H1 (cell line): ENCODE results near the gene PSME2. TPM values are rescaled to one million over a fixed set of nuclear protein-coding genes. Genes with fewer than 3 reads are reported as not detected.

Experiments
- CTCF ChIA-PET: fragments of 300-600 bp; sonication (Branson Sonifier 250); formaldehyde crosslinking; loops from one replicate; lab custom pipeline; 2021; ENCODE audit not compliant: partially characterized antibody; lab: Charles Lee
- POLR2A ChIA-PET: fragments of 300-600 bp; sonication (Branson Sonifier 250); formaldehyde crosslinking; loops from one replicate; lab custom pipeline; 2021; ENCODE audit warnings: inconsistent platforms; ENCODE audit not compliant: partially characterized antibody; lab: Charles Lee
- DNase-seq, 2 experiments: peaks; one replicate each; pipeline versions ENCODE4 v3.0.0 to v3.0.0-alpha.2; 2010 to 2022; ENCODE audit warnings: low spot score in 2 of 2, low read depth in 1 of 2, mixed read lengths in 1 of 2
- FAIRE-seq: peaks from 2 replicates; lab custom pipeline; 2011; peaks lifted over from hg19 to GRCh38; lab: Jason Lieb, UNC
- H2AFZ ChIP-seq: 2 replicates; pipeline ENCODE4 v1.8.1; 2012; ENCODE audit warnings: low read length, inconsistent platforms
- H2AK5ac ChIP-seq: 2 replicates; pipeline ENCODE4 v1.6.1; 2013; ENCODE audit warnings: low read depth, low read length
- H2BK120ac ChIP-seq: replicated peaks from 2 replicates; pipeline ENCODE3; 2013; ENCODE audit warnings: low read depth, low read length, inconsistent platforms
- H2BK12ac ChIP-seq: 2 replicates; pipeline ENCODE4 v1.6.1; 2013; ENCODE audit warnings: low read depth, low read length
- H2BK15ac ChIP-seq: 2 replicates; pipeline ENCODE4 v1.6.1; 2013; ENCODE audit warnings: low read length
- H2BK20ac ChIP-seq: 2 replicates; pipeline ENCODE4 v1.6.1; 2013; ENCODE audit warnings: low read length
- H2BK5ac ChIP-seq: 2 replicates; pipeline ENCODE4 v1.6.1; 2013; ENCODE audit warnings: low read depth, low read length
- H3K14ac ChIP-seq: 2 replicates; pipeline ENCODE4 v1.6.1; 2013; ENCODE audit warnings: inconsistent platforms; ENCODE audit not compliant: insufficient read length
- H3K18ac ChIP-seq: 2 replicates; pipeline ENCODE4 v1.6.1; 2013; ENCODE audit warnings: low read length; ENCODE audit errors: extremely low read depth
- H3K23ac ChIP-seq: 2 replicates; pipeline ENCODE4 v1.6.1; 2013; ENCODE audit warnings: inconsistent platforms; ENCODE audit not compliant: insufficient read length
- H3K23me2 ChIP-seq: 2 replicates; pipeline ENCODE4 v1.6.1; 2013; ENCODE audit warnings: low read depth, low read length
- H3K27ac ChIP-seq: 2 replicates; pipeline ENCODE4 v1.6.1; 2011; ENCODE audit warnings: low read depth, low read length, inconsistent platforms
- H3K27me3 ChIP-seq, 4 experiments: replicated peaks in 1 of 4; 1 replicate in 1 of 4; 2 replicates in 3 of 4; pipeline versions ENCODE4 v1.6.1 to v1.8.1; 2011 to 2013; ENCODE audit warnings: low read length in 3 of 4, mild to moderate bottlenecking in 3 of 4, inconsistent platforms in 2 of 4, mixed read lengths in 2 of 4, moderate library complexity in 1 of 4; ENCODE audit not compliant: control insufficient read depth in 3 of 4, insufficient read depth in 3 of 4; ENCODE audit errors: extremely low read depth in 1 of 4
- H3K36me3 ChIP-seq, 4 experiments: 2 replicates each; pipeline versions ENCODE4 v1.6.1 to v1.8.1; 2011 to 2013; ENCODE audit warnings: mild to moderate bottlenecking in 4 of 4, low read length in 3 of 4, moderate library complexity in 2 of 4, control low read depth in 1 of 4, inconsistent platforms in 1 of 4; ENCODE audit not compliant: insufficient read depth in 4 of 4, control insufficient read depth in 2 of 4
- H3K4ac ChIP-seq: replicated peaks from 2 replicates; pipeline ENCODE3; 2013; ENCODE audit warnings: low read length, low read depth, mixed read lengths, inconsistent platforms; ENCODE audit not compliant: insufficient read length
- H3K4me1 ChIP-seq, 4 experiments: replicated peaks in 1 of 4; 1 replicate in 1 of 4; 2 replicates in 3 of 4; pipeline versions ENCODE4 v1.6.1 to v1.8.1; 2011 to 2013; ENCODE audit warnings: low read length in 3 of 4, inconsistent platforms in 2 of 4, mixed read lengths in 1 of 4; ENCODE audit not compliant: insufficient read depth in 4 of 4, control insufficient read depth in 3 of 4
- H3K4me2 ChIP-seq, 2 experiments: 2 replicates each; pipeline versions ENCODE4 v1.6.1 to v1.8.1; 2011 to 2013; ENCODE audit warnings: low read depth in 2 of 2, low read length in 2 of 2, control low read depth in 1 of 2, inconsistent platforms in 1 of 2, mild to moderate bottlenecking in 1 of 2; ENCODE audit not compliant: insufficient read depth in 1 of 2
- H3K4me3 ChIP-seq, 4 experiments: fragments of 200-600, 300-600 bp in 1 of 4; sonication (generic), shearing (Covaris generic), sonication (Bioruptor Twin) in 1 of 4; 2 replicates each; pipeline versions ENCODE4 v1.5.1 to v1.8.1; 2011 to 2016; ENCODE audit warnings: low read length in 4 of 4, low read depth in 3 of 4, control low read depth in 2 of 4, inconsistent platforms in 2 of 4, mild to moderate bottlenecking in 2 of 4, mixed read lengths in 1 of 4, moderate library complexity in 1 of 4; ENCODE audit not compliant: insufficient read depth in 2 of 4; ENCODE audit errors: extremely low read depth in 1 of 4
- H3K56ac ChIP-seq: replicated peaks from 2 replicates; pipeline ENCODE3; 2013; ENCODE audit warnings: low read depth, mild to moderate bottlenecking, mixed read lengths, low read length, inconsistent platforms; ENCODE audit not compliant: insufficient read length
- H3K79me1 ChIP-seq: 2 replicates; pipeline ENCODE4 v1.6.1; 2013; ENCODE audit warnings: low read depth, low read length, control low read depth
- H3K79me2 ChIP-seq, 2 experiments: 2 replicates each; pipeline versions ENCODE4 v1.6.1 to v1.8.1; 2012 to 2013; ENCODE audit warnings: low read length in 2 of 2, mild to moderate bottlenecking in 2 of 2, inconsistent platforms in 1 of 2; ENCODE audit not compliant: insufficient read depth in 2 of 2, control insufficient read depth in 1 of 2
- H3K9ac ChIP-seq, 4 experiments: replicated peaks in 1 of 4; 1 replicate in 1 of 4; 2 replicates in 3 of 4; pipeline versions ENCODE4 v1.6.1 to v1.8.1; 2011 to 2013; ENCODE audit warnings: low read depth in 3 of 4, low read length in 3 of 4, control low read depth in 2 of 4, mild to moderate bottlenecking in 2 of 4, moderate library complexity in 2 of 4, inconsistent platforms in 1 of 4; ENCODE audit errors: extremely low read depth in 1 of 4
- H3K9me3 ChIP-seq, 2 experiments: 2 replicates each; pipeline versions ENCODE4 v1.6.1 to v1.8.1; 2012 to 2013; ENCODE audit warnings: mild to moderate bottlenecking in 2 of 2, moderate library complexity in 2 of 2, control low read depth in 1 of 2, inconsistent platforms in 1 of 2, low read depth in 1 of 2, low read length in 1 of 2, mixed read lengths in 1 of 2; ENCODE audit not compliant: insufficient read depth in 2 of 2
- H4K20me1 ChIP-seq, 2 experiments: replicated peaks in 1 of 2; 2 replicates each; pipeline versions ENCODE3 to v1.8.1; 2011 to 2013; ENCODE audit warnings: inconsistent platforms in 2 of 2, low read length in 2 of 2, mild to moderate bottlenecking in 1 of 2; ENCODE audit not compliant: insufficient read depth in 2 of 2, control insufficient read depth in 1 of 2
- H4K5ac ChIP-seq: 2 replicates; pipeline ENCODE4 v1.6.1; 2013; ENCODE audit warnings: low read length, low read depth, mixed read lengths, inconsistent platforms; ENCODE audit not compliant: insufficient read length
- H4K8ac ChIP-seq: 2 replicates; pipeline ENCODE4 v1.8.0; 2013; ENCODE audit warnings: mild to moderate bottlenecking, moderate library complexity, low read length, inconsistent platforms; ENCODE audit not compliant: insufficient read depth; ENCODE audit errors: extremely low read depth
- H4K91ac ChIP-seq: replicated peaks from 2 replicates; pipeline ENCODE3; 2013; ENCODE audit warnings: low read length, mixed read lengths, inconsistent platforms; ENCODE audit not compliant: insufficient read length
- BACH1 ChIP-seq: IDR thresholded peaks from 2 replicates; pipeline ENCODE4 v1.6.1; 2012; ENCODE audit warnings: low read length, improper control_type of control experiment
- CHD1 ChIP-seq: IDR thresholded peaks from 2 replicates; pipeline ENCODE4 v1.6.1; 2012; ENCODE audit warnings: low read depth, low read length, improper control_type of control experiment
- EP300 ChIP-seq, 2 experiments: IDR thresholded peaks; 1 replicate in 1 of 2; 2 replicates in 1 of 2; pipeline ENCODE4 v1.6.1; 2011 to 2012; ENCODE audit warnings: low read depth in 2 of 2, low read length in 2 of 2, mild to moderate bottlenecking in 2 of 2, borderline replicate concordance in 1 of 2, inconsistent platforms in 1 of 2, moderate library complexity in 1 of 2
- EZH2 ChIP-seq: fragments of 200-600 bp; sonication (generic); IDR thresholded peaks from 2 replicates; pipeline ENCODE4 v1.7.1; 2012; ENCODE audit warnings: low read depth, mild to moderate bottlenecking, moderate library complexity, low read length, inconsistent platforms; ENCODE audit not compliant: severe bottlenecking
- FOSL1 ChIP-seq: IDR thresholded peaks from 2 replicates; pipeline ENCODE4 v1.6.1; 2011; ENCODE audit warnings: mild to moderate bottlenecking, low read depth, low read length, moderate library complexity; ENCODE audit not compliant: insufficient read depth
- KDM1A ChIP-seq: fragments of 200-600, 300-600 bp; sonication (generic); IDR thresholded peaks from 2 replicates; pipeline ENCODE4 v1.7.1; 2016; ENCODE audit warnings: mild to moderate bottlenecking, low read length, borderline replicate concordance
- POLR2A ChIP-seq, 2 experiments: IDR thresholded peaks; 1 replicate in 1 of 2; 2 replicates in 1 of 2; pipeline ENCODE4 v1.6.1; 2011; ENCODE audit warnings: low read depth in 2 of 2, low read length in 2 of 2, mild to moderate bottlenecking in 2 of 2; ENCODE audit errors: control extremely low read depth in 1 of 2
- POLR2AphosphoS5 ChIP-seq: IDR thresholded peaks from 2 replicates; pipeline ENCODE4 v1.6.1; 2011; ENCODE audit warnings: low read depth, low read length
- RNF2 ChIP-seq: fragments of 200-900, 300-1000 bp; sonication (generic); IDR thresholded peaks from 2 replicates; pipeline ENCODE4 v1.7.1; 2016; ENCODE audit warnings: borderline replicate concordance, low read depth, mild to moderate bottlenecking, antibody characterized with exemption, low read length; ENCODE audit not compliant: poor library complexity, severe bottlenecking; ENCODE audit errors: missing control alignments
- SIN3A ChIP-seq, 2 experiments: IDR thresholded peaks in 1 of 2; conservative IDR thresholded peaks in 1 of 2; 2 replicates each; pipeline ENCODE4 v1.6.1; 2011 to 2012; ENCODE audit warnings: low read length in 2 of 2, improper control_type of control experiment in 1 of 2, low read depth in 1 of 2, mild to moderate bottlenecking in 1 of 2
- TAF7 ChIP-seq: optimal IDR thresholded peaks from 2 replicates; pipeline ENCODE3; 2011; ENCODE audit warnings: low read depth, mild to moderate bottlenecking, inconsistent platforms, low read length, moderate library complexity, borderline replicate concordance
- TBP ChIP-seq: IDR thresholded peaks from 2 replicates; pipeline ENCODE4 v1.6.1; 2011; ENCODE audit warnings: low read depth, low read length, improper control_type of control experiment
- YY1 ChIP-seq: IDR thresholded peaks from 2 replicates; pipeline ENCODE4 v1.6.1; 2011; ENCODE audit warnings: low read depth, mild to moderate bottlenecking, low read length
- WGBS, 2 experiments: shearing (Covaris generic) in 1 of 2; methylation state at CpG; one replicate each; pipeline versions ENCODE4 v1.1.6 to v1.1.7; 2013 to 2015; ENCODE audit warnings: low lambda C conversion rate in 2 of 2, mixed read lengths in 2 of 2, inconsistent platforms in 1 of 2, low coverage in 1 of 2, missing lambda C conversion rate in 1 of 2; ENCODE audit not compliant: insufficient replicate concordance in 2 of 2, insufficient coverage in 1 of 2, insufficient read length in 1 of 2; ENCODE audit errors: extremely low coverage in 1 of 2, missing lambda C conversion rate in 1 of 2; 5-methylcytosine and 5-hydroxymethylcytosine counted together
- polyA plus RNA-seq, 7 experiments: library from polyadenylated mRNA; depleted of rRNA in 3 of 7; stranded (reverse) in 5 of 7; unstranded in 2 of 7; fragments of >200 nt in 5 of 7; fragments of 200-250 nt in 2 of 7; gene quantifications; 1 replicate in 5 of 7; 2 replicates in 1 of 7; 4 replicates in 1 of 7; pipeline versions ENCODE4 v1.2.1 to v1.2.3, GENCODE V29; 2011 to 2013; ENCODE audit warnings: missing spikeins in 2 of 7, mixed read lengths in 2 of 7
- total RNA-seq: library from RNA; stranded (reverse); fragmentation: NEBNext Ultra II Directional; extraction: Animal tissue kit (Norgen Biotek cat#: 25700); gene quantifications from 2 replicates; pipeline ENCODE4 v1.2.1, GENCODE V29; 2021

The PSME2 gene
- total and polyA plus RNA-seq, 2 of the 8 experiments (the other 6 are each of a cell fraction or from before 2014, with no cell fraction given), result 71.8 to 111 TPM

- Histone ChIP-seq H3K23ac (no peak overlapping the region), H3K9me3 (no peaks in the 10 kb centered on the region), H2BK12ac (no peak overlapping the region), H2BK5ac (no peak overlapping the region), H3K4me2 (no peak overlapping the region), H4K8ac (no peak overlapping the region), H3K56ac (no peak overlapping the region), H3K14ac (no peak overlapping the region), H2AK5ac (no peak overlapping the region), H2BK20ac (no peak overlapping the region), H3K27me3 (no peaks in the 10 kb centered on the region), H3K23me2 (0 out of 2 replicates have a peak, but pooled peaks cover 2% of the 10 kb centered on the region), H2AFZ (no peak overlapping the region), H3K4me3 (no peak overlapping the region), H3K9ac (no peak overlapping the region), H3K79me1 (no peaks in the 10 kb centered on the region), H3K4me1 (peaks cover 0 to 8% (median 2%) of the 10 kb centered on the region in 4 experiments; a peak in 3 of 7 replicates), H3K18ac (no peak overlapping the region), H3K36me3 (peaks cover 0 to 18% (median 5%) of the 10 kb centered on the region in 4 experiments; a peak in 6 of 8 replicates), H3K4ac (no peak overlapping the region), H3K79me2 (no peaks in the 10 kb centered on the region), H4K91ac (no peak overlapping the region), H4K20me1 (peaks cover 0 to 9% of the 10 kb centered on the region in 2 experiments), H2BK15ac (no peak overlapping the region), H4K5ac (no peak overlapping the region), H3K27ac (no peak overlapping the region), H2BK120ac (no peak overlapping the region)
- CTCF ChIA-PET, result interaction anchor here (0.7 to 1.2 kb wide), 2 partner anchors 57 to 132 kb away, joined by 3 read pairs; no protein-coding TSS in a partner anchor
- POLR2A ChIA-PET, result interaction anchor here (0.7 to 7.6 kb wide), 5 partner anchors 15 to 23 kb away, joined by 3 to 93 read pairs (median 5); partner anchors contain the start of genes PSME2 and RNF31
- WGBS, 2 experiments, result 96% methylated on average over 4 of the region's 5 CpGs; no CpG with 5 or more reads in 1 of the 2 experiments
- FAIRE-seq, result no peak
- DNase-seq, result no peak
- no peak for TF ChIP-seq SIN3A (conservative IDR thresholded peaks at IDR 0.05 in 1 of 2, IDR thresholded peaks at IDR 0.05 in 1 of 2; ENCODE audit: low read depth in 1 of 2, low read length in 2 of 2)
- TF ChIP-seq EP300 (IDR thresholded peaks at IDR 0.05; ENCODE audit: borderline replicate concordance in 1 of 2, low read depth in 2 of 2, low read length in 2 of 2), result no peak
- no peak for TF ChIP-seq KDM1A
- TF ChIP-seq TAF7, result no peak
- no peak for TF ChIP-seq POLR2A (IDR thresholded peaks at IDR 0.05; ENCODE audit: control extremely low read depth in 1 of 2, low read depth in 2 of 2, low read length in 2 of 2)
- TF ChIP-seq RNF2, result no peak
- no peak for TF ChIP-seq CHD1
- TF ChIP-seq TBP, result no peak
- no peak for TF ChIP-seq BACH1
- TF ChIP-seq FOSL1, result no peak
- TF ChIP-seq EZH2, result no peak
- no peak for TF ChIP-seq POLR2AphosphoS5
- no peak for TF ChIP-seq YY1
These were observed 19.4 kb upstream of the PSME2 start for GRCh38 chr14:24165785-24166184.
